ENCODE data around the gene AHSP. TPM values are rescaled to one million over a fixed set of nuclear protein-coding genes. Genes with fewer than 3 reads are reported as not detected.
"Not testable (repeated sequence)": the region's sequence is repeated elsewhere in the genome, so short reads cannot be mapped to it uniquely, and the experiment has no call there.

AHSP gene, protein sequence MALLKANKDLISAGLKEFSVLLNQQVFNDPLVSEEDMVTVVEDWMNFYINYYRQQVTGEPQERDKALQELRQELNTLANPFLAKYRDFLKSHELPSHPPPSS
- polyA plus RNA-seq (ENCODE audit: insufficient read length in 3 of 3): 1 to 10 TPM; 4.2 to 7.0 (median 4.4) TPM
- long read RNA-seq, donor 1, partial matches to known transcripts: 0 of 4 reads
- long read RNA-seq, donor 1, other reads (novel, unspliced or antisense): 0 of 4 reads
- long read RNA-seq, donor 2, partial matches to known transcripts: 0 of 2 reads
- long read RNA-seq, donor 2, other reads (novel, unspliced or antisense): 0 of 2 reads
- long read RNA-seq, donor 3, partial matches to known transcripts: 0 of 2 reads
- long read RNA-seq, donor 3, other reads (novel, unspliced or antisense): 0 of 2 reads
- long read RNA-seq, donor 4, transcript AHSP-201 (3 exons, 524 nt): major isoform, 10 of 10 reads
- long read RNA-seq, donor 4, partial matches to known transcripts: 0 of 10 reads
- long read RNA-seq, donor 4, other reads (novel, unspliced or antisense): 0 of 10 reads
- long read RNA-seq, donor 5, transcript AHSP-201 (3 exons, 524 nt): major isoform, 5 of 5 reads
- long read RNA-seq, donor 5, partial matches to known transcripts: 0 of 5 reads
- long read RNA-seq, donor 5, other reads (novel, unspliced or antisense): 0 of 5 reads
- long read RNA-seq, donor 6, partial matches to known transcripts: 0 of 3 reads
- long read RNA-seq, donor 6, other reads (novel, unspliced or antisense): 0 of 3 reads
- long read RNA-seq, donor 7, transcript AHSP-201 (3 exons, 524 nt): major isoform, 8 of 8 reads
- long read RNA-seq, donor 7, partial matches to known transcripts: 0 of 8 reads
- long read RNA-seq, donor 7, other reads (novel, unspliced or antisense): 0 of 8 reads
- long read RNA-seq, donor 8, transcript AHSP-201 (3 exons, 524 nt): major isoform, 32 of 32 reads
- long read RNA-seq, donor 8, partial matches to known transcripts: 0 of 32 reads
- long read RNA-seq, donor 8, other reads (novel, unspliced or antisense): 0 of 32 reads
- long read RNA-seq, donor 9, transcript AHSP-201 (3 exons, 524 nt): major isoform, 6 of 6 reads
- long read RNA-seq, donor 9, partial matches to known transcripts: 0 of 6 reads
- long read RNA-seq, donor 9, other reads (novel, unspliced or antisense): 0 of 6 reads
- long read RNA-seq, donor 10, transcript AHSP-201 (3 exons, 524 nt): major isoform, 5 of 5 reads
- long read RNA-seq, donor 10, partial matches to known transcripts: 0 of 5 reads
- long read RNA-seq, donor 10, other reads (novel, unspliced or antisense): 0 of 5 reads
- long read RNA-seq, donor 11, transcript AHSP-201 (3 exons, 524 nt): major isoform, 6 of 6 reads
- long read RNA-seq, donor 11, partial matches to known transcripts: 0 of 6 reads
- long read RNA-seq, donor 11, other reads (novel, unspliced or antisense): 0 of 6 reads
- long read RNA-seq, donor 12, transcript AHSP-201 (3 exons, 524 nt): major isoform, 8 of 8 reads
- long read RNA-seq, donor 12, partial matches to known transcripts: 0 of 8 reads
- long read RNA-seq, donor 12, other reads (novel, unspliced or antisense): 0 of 8 reads
- long read RNA-seq, donor 13, partial matches to known transcripts: 0 of 3 reads
- long read RNA-seq, donor 13, other reads (novel, unspliced or antisense): 0 of 3 reads
- long read RNA-seq, donor 14: 0 reads
- long read RNA-seq, donor 15: 0 reads
- long read RNA-seq, donor 16, transcript AHSP-201 (3 exons, 524 nt): major isoform, 7 of 7 reads
- long read RNA-seq, donor 16, partial matches to known transcripts: 0 of 7 reads
- long read RNA-seq, donor 16, other reads (novel, unspliced or antisense): 0 of 7 reads

DNA sequence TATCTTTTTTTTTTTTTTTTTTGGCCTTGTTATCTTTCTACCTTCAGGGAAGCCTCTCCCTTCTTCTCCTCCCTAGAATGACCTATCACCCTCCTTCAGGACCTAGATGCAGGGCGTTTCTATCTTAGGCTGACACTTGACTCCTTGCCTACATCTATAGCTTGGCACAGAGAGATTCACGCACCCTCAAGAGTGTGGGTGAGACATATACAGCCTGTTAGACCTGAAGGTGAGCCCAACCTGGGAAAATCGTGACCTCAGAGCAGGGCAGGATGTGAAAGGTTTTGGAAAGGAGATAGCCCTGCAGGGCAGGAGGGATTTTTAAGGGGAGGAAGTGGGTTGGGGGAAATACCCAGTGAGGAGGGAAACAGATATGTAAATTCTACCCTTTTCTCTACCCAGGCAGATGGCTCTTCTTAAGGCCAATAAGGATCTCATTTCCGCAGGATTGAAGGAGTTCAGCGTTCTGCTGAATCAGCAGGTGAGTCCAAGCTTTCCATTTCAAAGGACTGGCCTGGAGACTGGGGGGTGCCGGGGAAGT is at the start of gene AHSP:
Gene AHSP (plus strand): TSS at position 167 of the 541 bp plus-strand sequence. CDS start 240 bp downstream, at position 407.
- no peak for DNase-seq

DNA sequence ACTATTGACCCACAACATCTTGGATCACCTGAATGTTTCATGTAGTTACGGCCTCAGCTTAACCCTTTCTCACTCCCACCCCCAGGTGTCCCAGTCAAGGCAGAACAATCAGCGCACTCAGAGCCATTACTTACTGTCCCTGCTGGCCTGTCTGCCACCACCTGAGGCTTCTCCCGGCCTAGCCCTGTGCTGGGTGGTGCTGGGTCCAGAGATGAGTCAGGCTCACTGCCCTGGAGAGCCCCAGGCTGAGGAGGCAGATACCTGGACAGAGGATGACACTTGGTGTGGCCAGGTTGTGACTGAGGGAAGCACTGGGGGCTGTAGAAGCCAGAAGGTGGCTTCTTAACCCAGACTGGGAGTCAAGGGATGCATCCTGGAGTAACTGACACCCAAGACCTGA is 48.7 kb upstream of the AHSP start:
- DNase-seq: no peak

DNA sequence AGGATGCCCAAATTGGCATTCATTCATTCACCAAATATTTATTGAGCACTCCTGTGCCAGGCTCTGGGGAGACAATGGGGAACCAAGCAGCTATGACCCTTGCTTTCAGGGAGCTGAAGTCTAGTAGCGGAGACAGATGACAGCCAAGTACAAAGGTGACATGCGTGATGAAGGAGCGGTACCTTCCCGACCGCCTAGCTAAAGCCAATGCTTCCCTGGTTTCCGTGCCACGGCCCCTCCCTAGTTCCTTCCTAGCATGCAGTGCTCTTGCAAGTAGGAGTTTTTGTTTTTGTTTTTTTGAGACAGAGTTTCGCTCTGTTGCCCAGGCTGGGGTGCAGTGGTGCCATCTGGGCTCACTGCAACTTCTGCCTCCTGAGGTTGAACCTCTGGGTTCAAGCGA is 47.9 kb upstream of the AHSP start:
- no peak for DNase-seq

DNA sequence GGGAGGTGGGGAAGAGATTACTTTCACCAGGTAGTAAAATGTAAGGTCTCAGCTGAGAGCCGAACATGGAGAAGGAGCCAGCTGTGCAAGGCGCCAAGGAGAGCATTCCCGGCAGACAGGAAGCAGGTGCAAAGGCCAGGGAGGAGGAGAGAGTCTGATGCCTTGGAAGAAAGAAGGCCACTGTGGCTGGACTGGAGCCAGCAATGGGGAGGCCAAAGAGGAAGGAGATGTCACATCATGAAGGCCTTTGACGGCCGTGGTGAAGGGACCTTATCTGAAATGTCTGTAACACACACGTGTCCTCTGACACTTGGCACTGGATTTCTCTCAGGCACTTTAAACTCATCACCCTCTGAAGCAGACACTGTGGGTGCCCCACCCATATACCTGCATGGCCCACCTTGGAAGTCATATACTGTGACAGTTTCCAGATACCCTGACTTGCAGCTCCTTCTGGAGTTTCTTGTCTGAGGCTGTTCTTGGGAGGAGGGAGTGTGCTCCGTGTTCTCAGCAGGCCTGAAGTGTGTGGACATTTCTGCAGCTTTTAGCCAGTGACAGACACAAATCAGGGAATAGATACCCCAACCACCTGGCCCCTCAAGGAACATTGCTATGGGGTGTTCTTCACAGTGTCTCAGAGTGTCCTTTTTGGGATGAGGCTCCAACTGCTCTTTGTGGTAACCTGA is 46.7 kb upstream of the AHSP start:
- no peak for DNase-seq

DNA sequence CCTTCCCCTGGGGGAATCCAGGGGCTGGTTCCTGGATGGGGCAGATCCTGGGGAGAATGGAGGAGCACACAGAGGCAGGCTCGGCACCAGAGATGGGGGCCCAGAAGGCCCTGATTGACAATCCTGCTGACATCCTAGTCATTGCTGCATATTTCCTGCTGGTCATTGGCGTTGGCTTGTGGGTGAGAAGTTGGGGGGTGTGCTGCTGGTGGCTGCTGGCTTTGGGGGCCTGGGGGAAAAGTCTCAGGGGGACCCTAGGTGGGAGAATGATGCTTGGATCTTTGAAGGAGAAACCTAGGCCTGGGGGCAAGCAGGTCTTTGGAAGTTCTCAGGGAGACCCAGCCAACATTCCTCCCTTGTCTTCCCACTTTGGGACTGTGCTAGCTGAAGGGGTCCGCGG is 44.6 kb upstream of the AHSP start, which contains the start of gene SLC5A2:
Gene SLC5A2 (plus strand): TSS at position 43 of the 400 bp plus-strand sequence. CDS start 14 bp downstream, at position 57.
- DNase-seq: no peak

DNA sequence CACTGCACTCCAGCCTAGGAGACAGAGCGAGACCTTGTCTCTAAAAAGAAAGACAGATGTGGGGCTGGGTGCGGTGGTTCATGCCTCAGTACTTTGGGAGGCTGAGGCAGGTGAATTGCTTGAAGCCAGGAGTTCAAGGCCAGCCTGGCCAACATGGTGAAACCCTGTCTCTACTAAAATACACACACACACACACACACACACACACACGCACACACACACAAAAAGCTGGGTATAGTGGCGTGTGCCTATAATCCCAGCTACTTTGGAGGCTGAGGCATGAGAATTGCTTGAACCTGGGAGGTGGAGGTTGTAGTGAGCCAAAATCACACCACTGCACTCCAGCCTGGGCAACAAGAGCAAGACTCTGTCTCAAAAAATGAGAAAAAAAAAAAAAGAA is 43.7 kb upstream of the AHSP start:
- DNase-seq: not testable (repeated sequence)

DNA sequence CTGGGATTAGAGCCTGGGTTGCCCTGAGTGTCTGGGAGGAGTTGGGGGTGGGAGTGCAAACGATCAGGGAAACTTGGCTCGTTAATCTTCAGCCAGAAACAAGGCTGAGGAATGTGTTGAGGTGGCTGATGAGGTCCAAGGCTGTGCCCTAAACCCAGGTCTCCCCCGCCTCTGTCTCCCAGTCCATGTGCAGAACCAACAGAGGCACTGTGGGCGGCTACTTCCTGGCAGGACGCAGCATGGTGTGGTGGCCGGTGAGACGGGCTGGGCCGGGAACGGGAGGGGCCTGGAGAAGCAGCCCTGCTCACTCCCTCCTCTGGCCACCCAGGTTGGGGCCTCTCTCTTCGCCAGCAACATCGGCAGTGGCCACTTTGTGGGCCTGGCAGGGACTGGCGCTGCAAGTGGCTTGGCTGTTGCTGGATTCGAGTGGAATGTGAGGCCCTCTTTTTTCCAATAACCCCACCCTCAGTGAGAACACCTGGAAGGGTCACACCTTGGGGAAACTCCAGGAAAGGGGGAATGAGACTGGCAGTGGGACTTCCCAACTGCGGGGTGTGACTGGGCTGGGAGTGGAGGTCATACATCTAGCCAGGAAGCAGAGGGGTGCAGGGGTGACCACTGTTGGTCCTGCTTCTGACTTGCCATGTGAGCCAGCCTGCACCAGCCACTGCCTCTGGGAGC is 43.1 kb upstream of the AHSP start:
- DNase-seq: no peak

DNA sequence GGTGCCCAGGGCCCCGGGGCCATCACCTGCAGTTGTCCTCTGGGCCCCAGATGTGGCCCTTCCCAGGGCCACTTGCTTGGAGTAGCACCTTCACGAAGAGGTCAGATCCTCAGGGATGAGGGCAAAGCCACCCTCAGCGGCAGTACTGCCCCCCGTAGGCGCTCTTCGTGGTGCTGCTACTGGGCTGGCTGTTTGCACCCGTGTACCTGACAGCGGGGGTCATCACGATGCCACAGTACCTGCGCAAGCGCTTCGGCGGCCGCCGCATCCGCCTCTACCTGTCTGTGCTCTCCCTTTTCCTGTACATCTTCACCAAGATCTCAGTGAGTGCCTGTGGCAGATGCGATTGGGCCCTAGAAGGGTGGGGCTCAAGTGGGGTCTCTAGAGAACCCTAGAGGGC is 42.1 kb upstream of the AHSP start:
- DNase-seq: no peak

DNA sequence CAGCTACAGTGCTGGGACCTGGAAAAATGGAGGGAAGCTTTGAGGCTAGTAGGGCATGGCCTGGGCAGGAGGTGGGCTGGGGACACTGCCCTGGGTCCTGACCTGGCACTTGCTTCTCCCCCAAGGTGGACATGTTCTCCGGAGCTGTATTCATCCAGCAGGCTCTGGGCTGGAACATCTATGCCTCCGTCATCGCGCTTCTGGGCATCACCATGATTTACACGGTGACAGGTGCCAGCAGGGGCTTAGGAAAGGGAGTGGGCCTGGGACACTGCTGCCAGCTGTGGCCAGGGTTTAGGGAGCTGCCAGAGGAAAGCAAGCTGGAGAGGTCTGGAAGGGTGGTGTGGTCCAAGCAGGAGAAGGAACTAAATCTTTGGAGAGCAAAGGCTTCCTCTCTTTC is 41.7 kb upstream of the AHSP start:
- no peak for DNase-seq

DNA sequence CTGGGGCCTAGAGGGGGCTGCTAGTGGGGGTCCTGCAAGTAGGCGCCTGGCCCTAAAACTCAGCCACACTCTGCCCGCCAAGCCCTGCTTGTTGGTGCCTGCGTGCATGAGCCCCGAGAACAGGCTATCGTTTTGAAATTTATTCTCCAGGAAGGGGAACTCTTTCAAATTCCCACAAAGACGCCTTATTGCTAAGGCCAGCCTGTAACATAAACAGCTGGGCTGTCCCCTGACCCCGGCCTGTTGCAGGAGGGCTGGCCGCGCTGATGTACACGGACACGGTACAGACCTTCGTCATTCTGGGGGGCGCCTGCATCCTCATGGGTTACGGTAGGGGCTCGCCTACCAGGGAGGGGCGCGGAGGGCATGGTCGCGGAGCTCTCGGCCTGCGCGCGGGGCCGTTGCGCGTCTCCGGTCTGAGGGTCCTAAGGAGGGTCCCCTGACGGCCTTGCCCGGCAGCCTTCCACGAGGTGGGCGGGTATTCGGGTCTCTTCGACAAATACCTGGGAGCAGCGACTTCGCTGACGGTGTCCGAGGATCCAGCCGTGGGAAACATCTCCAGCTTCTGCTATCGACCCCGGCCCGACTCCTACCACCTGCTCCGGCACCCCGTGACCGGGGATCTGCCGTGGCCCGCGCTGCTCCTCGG is 40.5 kb upstream of the AHSP start:
- DNase-seq: no peak

DNA sequence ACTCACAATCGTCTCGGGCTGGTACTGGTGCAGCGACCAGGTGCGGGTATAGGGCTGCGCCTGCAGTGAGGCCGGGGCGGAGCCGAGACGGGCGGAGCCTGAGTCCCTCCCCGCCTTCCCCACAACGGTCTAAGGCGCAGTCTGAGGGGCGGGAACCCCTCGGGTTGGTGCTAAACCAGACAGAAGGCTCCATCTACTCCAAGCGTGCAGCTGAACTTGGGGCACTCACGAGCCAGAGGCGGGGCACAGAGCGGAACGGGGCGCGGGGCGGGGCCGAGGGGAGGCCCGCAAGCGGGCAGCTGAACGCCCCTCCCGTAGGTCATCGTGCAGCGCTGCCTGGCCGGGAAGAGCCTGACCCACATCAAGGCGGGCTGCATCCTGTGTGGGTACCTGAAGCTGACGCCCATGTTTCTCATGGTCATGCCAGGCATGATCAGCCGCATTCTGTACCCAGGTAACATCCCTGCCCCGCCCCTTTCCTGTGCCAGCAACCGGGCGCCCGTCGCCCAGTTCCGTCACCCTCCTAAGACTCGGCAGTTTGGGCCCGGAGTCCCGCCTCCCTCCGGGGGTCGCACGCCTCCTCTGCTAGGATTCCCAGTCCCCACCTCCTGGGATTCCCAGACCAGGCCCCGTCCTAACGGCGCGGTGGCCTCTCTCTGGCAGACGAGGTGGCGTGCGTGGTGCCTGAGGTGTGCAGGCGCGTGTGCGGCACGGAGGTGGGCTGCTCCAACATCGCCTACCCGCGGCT is 39.8 kb upstream of the AHSP start:
- DNase-seq: peak; percentile 54

DNA sequence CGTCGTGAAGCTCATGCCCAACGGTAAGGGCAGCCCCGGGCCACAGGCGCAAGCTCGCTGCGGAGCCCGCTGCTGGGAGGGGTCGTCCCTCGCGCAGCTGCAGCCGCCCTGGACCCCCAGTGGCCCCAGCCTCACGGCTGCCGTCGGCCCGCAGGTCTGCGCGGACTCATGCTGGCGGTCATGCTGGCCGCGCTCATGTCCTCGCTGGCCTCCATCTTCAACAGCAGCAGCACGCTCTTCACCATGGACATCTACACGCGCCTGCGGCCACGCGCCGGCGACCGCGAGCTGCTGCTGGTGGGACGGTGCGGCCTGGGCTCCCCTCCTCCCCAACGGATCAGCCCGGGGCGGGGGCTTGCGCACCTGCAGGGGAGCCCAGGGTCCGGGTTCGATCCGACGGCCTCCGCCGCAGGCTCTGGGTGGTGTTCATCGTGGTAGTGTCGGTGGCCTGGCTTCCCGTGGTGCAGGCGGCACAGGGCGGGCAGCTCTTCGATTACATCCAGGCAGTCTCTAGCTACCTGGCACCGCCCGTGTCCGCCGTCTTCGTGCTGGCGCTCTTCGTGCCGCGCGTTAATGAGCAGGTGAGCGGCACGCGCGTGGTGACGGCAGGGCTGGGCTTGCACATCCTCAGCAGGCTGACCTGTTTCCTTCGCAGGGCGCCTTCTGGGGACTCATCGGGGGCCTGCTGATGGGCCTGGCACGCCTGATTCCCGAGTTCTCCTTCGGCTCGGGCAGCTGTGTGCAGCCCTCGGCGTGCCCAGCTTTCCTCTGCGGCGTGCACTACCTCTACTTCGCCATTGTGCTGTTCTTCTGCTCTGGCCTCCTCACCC is 39.0 kb upstream of the AHSP start:
- DNase-seq: no peak

DNA sequence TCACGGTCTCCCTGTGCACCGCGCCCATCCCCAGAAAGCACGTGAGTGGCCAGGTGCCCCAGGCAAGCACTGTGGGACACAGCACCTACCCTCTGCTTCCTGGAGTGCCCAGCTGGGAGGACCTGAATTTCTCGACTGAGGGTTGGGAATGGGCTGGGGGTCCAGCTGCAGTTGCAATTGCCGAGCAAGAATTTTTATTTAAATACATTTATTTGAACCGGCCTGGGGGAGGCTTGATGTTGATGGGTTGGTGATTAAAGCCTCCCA is 38.5 kb upstream of the AHSP start:
- DNase-seq: no peak

DNA sequence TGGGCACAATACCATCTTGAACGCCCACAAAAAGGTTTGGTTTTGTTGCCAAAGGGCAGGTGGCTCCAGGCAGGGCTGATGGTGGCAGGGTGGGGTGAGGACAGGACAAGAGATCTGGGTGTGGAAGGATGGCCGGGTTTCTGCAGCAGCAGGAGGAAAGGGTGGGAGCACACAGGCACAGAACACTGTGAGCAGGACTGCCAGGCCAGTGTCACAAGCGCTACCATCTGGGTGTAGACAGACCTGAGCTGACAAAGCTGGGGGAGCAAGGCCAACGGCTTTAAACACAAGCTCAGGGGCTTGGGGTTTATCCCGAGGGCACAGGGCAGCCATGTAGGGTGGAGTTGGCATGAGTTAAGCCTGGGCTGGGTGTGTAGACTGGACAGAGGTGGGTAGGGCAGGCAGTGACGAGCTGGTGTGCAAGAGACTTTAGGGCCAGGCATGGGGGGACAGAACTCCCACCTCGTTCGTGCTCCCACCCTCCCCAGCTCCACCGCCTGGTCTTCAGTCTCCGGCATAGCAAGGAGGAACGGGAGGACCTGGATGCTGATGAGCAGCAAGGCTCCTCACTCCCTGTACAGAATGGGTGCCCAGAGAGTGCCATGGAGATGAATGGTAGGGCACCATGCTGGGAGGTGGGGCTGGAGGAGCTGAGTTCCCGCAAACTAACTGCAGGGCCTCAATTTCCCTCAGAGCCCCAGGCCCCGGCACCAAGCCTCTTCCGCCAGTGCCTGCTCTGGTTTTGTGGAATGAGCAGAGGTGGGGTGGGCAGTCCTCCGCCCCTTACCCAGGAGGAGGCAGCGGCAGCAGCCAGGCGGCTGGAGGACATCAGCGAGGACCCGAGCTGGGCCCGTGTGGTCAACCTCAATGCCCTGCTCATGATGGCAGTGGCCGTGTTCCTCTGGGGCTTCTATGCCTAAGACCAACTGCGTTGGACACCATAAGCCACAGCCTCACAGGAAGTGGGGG is 37.8 kb upstream of the AHSP start:
- DNase-seq: no peak

DNA sequence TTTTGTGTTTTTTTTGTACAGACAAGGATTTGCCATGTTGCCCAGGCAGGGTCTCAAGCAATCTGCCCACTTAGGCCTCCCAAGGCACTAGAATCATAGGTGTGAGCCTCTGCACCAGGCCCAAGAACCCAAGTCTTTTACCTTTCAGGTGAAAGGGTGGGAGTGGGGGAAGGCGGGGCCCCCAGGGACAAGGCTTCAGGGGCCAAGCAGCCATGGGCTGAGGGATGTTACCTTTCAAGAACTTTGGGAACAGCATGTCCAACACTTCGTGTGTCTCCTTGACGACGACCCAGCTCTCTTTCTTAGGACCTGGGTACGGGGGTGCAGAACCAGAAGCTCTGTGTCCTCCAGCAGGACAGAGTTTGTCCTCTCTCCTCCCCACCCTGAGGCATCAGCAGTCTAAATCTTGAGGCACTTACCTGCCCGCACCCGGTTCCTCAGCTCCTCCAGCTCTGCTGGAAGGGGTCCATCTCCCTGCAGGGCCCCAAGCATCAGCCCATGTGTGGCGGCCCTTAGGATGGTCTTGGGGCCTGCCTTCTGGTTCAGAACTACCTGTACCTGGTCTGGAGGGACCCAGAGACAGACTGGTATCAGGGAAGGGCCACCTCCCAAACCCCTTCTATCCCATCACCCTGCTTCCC is 35.8 kb upstream of the AHSP start:
- no peak for DNase-seq
